Neural progenitor cell (in vitro differentiated cells): ENCODE measurements around the gene MARK3. TPM values are rescaled to one million over a fixed set of nuclear protein-coding genes. Genes with fewer than 3 reads are reported as not detected.

Experiments
- DNase-seq: peaks from one replicate; pipeline ENCODE4 v3.0.0-alpha.2; 2016; ENCODE audit warnings: low spot score
- H2AFZ ChIP-seq: fragments of 200-600 bp; sonication (generic); replicated peaks from 2 replicates; pipeline ENCODE4 v1.6.1; 2016; ENCODE audit warnings: antibody characterized with exemption
- H3F3A ChIP-seq: fragments of 200-600 bp; sonication (generic); 2 replicates; pipeline ENCODE4 v1.6.1; 2016; ENCODE audit warnings: antibody characterized with exemption, low read depth
- H3K27ac ChIP-seq: fragments of 200-600 bp; sonication (generic); 2 replicates; pipeline ENCODE4 v1.5.1; 2016; ENCODE audit warnings: mild to moderate bottlenecking
- H3K27me3 ChIP-seq: fragments of 200-600 bp; sonication (generic); 2 replicates; pipeline ENCODE4 v1.6.1; 2016; ENCODE audit warnings: mild to moderate bottlenecking, moderate library complexity
- H3K36me3 ChIP-seq: fragments of 200-600 bp; sonication (generic); 2 replicates; pipeline ENCODE4 v1.5.1; 2016
- H3K4me1 ChIP-seq: fragments of 200-600 bp; sonication (generic); 2 replicates; pipeline ENCODE4 v1.6.1; 2016; ENCODE audit warnings: mixed run types
- H3K4me2 ChIP-seq: fragments of 200-600 bp; sonication (generic); 2 replicates; pipeline ENCODE4 v1.6.1; 2016
- H3K4me3 ChIP-seq: fragments of 200-600 bp; sonication (generic); 2 replicates; pipeline ENCODE4 v1.5.1; 2016
- H3K79me2 ChIP-seq: fragments of 200-600 bp; sonication (generic); 2 replicates; pipeline ENCODE4 v1.6.1; 2016; ENCODE audit warnings: low read depth
- H3K9ac ChIP-seq: fragments of 200-600 bp; sonication (generic); 2 replicates; pipeline ENCODE4 v1.6.1; 2016
- H3K9me3 ChIP-seq: fragments of 200-600 bp; sonication (generic); 2 replicates; pipeline ENCODE4 v1.5.1; 2016; ENCODE audit warnings: low read depth
- H4K20me1 ChIP-seq: fragments of 200-600 bp; sonication (generic); 2 replicates; pipeline ENCODE4 v1.6.1; 2016; ENCODE audit warnings: low read depth
- H3K27ac Mint-ChIP-seq: 3 replicates; pipeline ENCODE4 v1.8.0; 2021; ENCODE audit warnings: mixed read lengths
- H3K27me3 Mint-ChIP-seq: 2 replicates; pipeline ENCODE4 v1.8.0; 2022; ENCODE audit warnings: low read depth, mild to moderate bottlenecking, inconsistent platforms, moderate library complexity, mixed read lengths; ENCODE audit not compliant: insufficient read depth
- H3K36me3 Mint-ChIP-seq: 3 replicates; pipeline ENCODE4 v1.8.0; 2021; ENCODE audit warnings: mixed read lengths
- H3K4me1 Mint-ChIP-seq: 3 replicates; pipeline ENCODE4 v1.8.0; 2021; ENCODE audit warnings: mixed read lengths
- H3K4me3 Mint-ChIP-seq: 3 replicates; pipeline ENCODE4 v1.8.0; 2021; ENCODE audit warnings: mild to moderate bottlenecking, moderate library complexity, mixed read lengths
- H3K9me3 Mint-ChIP-seq: 3 replicates; pipeline ENCODE4 v1.8.0; 2020; ENCODE audit warnings: mixed read lengths
- CTCF ChIP-seq: fragments of 200-600 bp; sonication (generic); IDR thresholded peaks from 2 replicates; pipeline ENCODE4 v1.5.1; 2017; ENCODE audit warnings: antibody characterized with exemption, mild to moderate bottlenecking
- EZH2 ChIP-seq: fragments of 200-600 bp; sonication (generic); IDR thresholded peaks from 2 replicates; pipeline ENCODE4 v1.6.1; 2017; ENCODE audit warnings: antibody characterized with exemption, mild to moderate bottlenecking, moderate library complexity
- EZH2phosphoT487 ChIP-seq: fragments of 200-600 bp; sonication (generic); IDR thresholded peaks from 2 replicates; pipeline ENCODE4 v1.6.1; 2017; ENCODE audit warnings: antibody characterized with exemption
- total RNA-seq: library from RNA; depleted of rRNA; stranded (reverse); fragments of >200 nt; gene quantifications from 2 replicates; pipeline ENCODE4 v1.2.3, GENCODE V29; 2015; ENCODE audit warnings: low replicate concordance

Gene MARK3
- total RNA-seq, 1 donor from 2014 or later = 80.7 TPM

- Histone ChIP-seq H2AFZ (no peak overlapping the region), H3K4me1 (peaks cover 42% of the 10 kb centered on the region), H3K36me3 (no peaks in the 10 kb centered on the region), H4K20me1 (peaks cover 42% of the 10 kb centered on the region), H3K27ac (no peak overlapping the region), H3K4me3 (no peak overlapping the region), H3K9ac (no peak overlapping the region), H3F3A (peaks cover 55% of the 10 kb centered on the region), H3K27me3 (peaks cover 27% of the 10 kb centered on the region), H3K9me3 (no peaks in the 10 kb centered on the region), H3K79me2 (peaks cover 10% of the 10 kb centered on the region), H3K4me2 (peak overlapping the region; percentile 14)
- no peak for DNase-seq
- Mint-ChIP-seq H3K4me3 (peak overlapping the region; percentile 81), H3K27ac (peak overlapping the region; percentile 31), H3K9me3 (no peaks in the 10 kb centered on the region), H3K36me3 (peaks cover 6% of the 10 kb centered on the region), H3K4me1 (peaks cover 39% of the 10 kb centered on the region), H3K27me3 (peaks cover 8% of the 10 kb centered on the region)
- TF ChIP-seq EZH2 = no peak
- no peak for TF ChIP-seq CTCF
- TF ChIP-seq EZH2phosphoT487 = no peak
Observed at GRCh38 chr14:103519043-103519836, 134.0 kb downstream of the MARK3 start.

GRCh38 chr14:103519837-103520212, 134.6 kb downstream of the MARK3 start:
- Histone ChIP-seq H3K36me3 (no peaks in the 10 kb centered on the region), H3K9ac (no peak overlapping the region), H3K4me2 (peak overlapping the region; percentile 85), H2AFZ (no peak overlapping the region), H3K4me3 (no peak overlapping the region), H3K27me3 (peaks cover 33% of the 10 kb centered on the region), H3F3A (peaks cover 61% of the 10 kb centered on the region), H4K20me1 (peaks cover 42% of the 10 kb centered on the region), H3K9me3 (no peaks in the 10 kb centered on the region), H3K4me1 (peaks cover 48% of the 10 kb centered on the region), H3K27ac (no peak overlapping the region), H3K79me2 (peaks cover 10% of the 10 kb centered on the region)
- TF ChIP-seq CTCF (no peak), EZH2phosphoT487 (no peak), EZH2 (no peak)
- Mint-ChIP-seq H3K27ac (peak overlapping the region; percentile 31), H3K36me3 (peaks cover 6% of the 10 kb centered on the region), H3K4me1 (peaks cover 40% of the 10 kb centered on the region), H3K27me3 (peaks cover 8% of the 10 kb centered on the region), H3K4me3 (peak overlapping the region; percentile 81), H3K9me3 (no peaks in the 10 kb centered on the region)
- no peak for DNase-seq

GRCh38 chr14:103520269-103520656, 135.0 kb downstream of the MARK3 start:
- H3K4me3 ChIP-seq = peak overlapping the region; percentile 63
- TF ChIP-seq CTCF (no peak), EZH2phosphoT487 (no peak), EZH2 (no peak)
- H4K20me1 ChIP-seq = peaks cover 42% of the 10 kb centered on the region
- H3K27ac ChIP-seq = no peak overlapping the region
- H3K4me1 Mint-ChIP-seq = peaks cover 44% of the 10 kb centered on the region
- no peak for DNase-seq
- H3K79me2 ChIP-seq = peaks cover 10% of the 10 kb centered on the region
- no peaks in the 10 kb centered on the region for H3K36me3 ChIP-seq
- H3K27me3 ChIP-seq = peaks cover 33% of the 10 kb centered on the region
- no peaks in the 10 kb centered on the region for H3K9me3 Mint-ChIP-seq
- peaks cover 8% of the 10 kb centered on the region for H3K27me3 Mint-ChIP-seq
- H3K4me2 ChIP-seq = peak overlapping the region; percentile 85
- H3K4me1 ChIP-seq = peaks cover 48% of the 10 kb centered on the region
- H3K4me3 Mint-ChIP-seq = peak overlapping the region; percentile 81
- H3K27ac Mint-ChIP-seq = no peak overlapping the region
- H2AFZ ChIP-seq = no peak overlapping the region
- H3K9me3 ChIP-seq = no peaks in the 10 kb centered on the region
- peaks cover 6% of the 10 kb centered on the region for H3K36me3 Mint-ChIP-seq
- H3K9ac ChIP-seq = no peak overlapping the region
- H3F3A ChIP-seq = peaks cover 61% of the 10 kb centered on the region
